ENCODE data around the gene ERCC6L2.

The ERCC6L2 gene

DNA sequence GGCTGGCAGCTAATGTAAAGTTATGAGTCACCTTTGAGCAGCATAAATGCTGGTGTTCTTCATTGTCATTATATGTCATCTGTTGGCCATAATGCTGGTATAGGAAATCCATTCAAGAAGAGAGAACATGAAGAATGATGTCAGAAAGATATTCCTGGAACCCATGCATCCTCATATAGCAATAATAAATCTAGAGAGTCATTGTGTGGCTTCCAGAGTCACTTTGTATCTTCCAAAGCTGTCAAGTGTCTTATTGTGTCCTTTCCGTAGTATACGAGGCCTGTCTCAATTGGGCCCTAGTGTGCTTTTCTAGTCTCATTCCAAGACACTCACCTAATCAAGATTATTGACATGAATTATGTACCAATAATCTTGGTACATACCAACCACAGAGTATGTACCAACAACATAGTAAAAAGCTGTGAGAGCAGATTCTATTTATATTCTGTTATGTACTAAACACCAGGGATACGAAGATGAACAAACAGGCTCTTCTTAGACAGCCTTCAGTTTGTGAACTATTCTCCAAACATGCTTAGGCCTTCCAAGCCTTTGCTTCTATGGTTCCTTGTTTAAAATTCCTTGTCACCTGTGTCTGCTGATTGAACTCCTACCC, 110.1 kb downstream of the ERCC6L2 start:
- no peak for DNase-seq

DNA sequence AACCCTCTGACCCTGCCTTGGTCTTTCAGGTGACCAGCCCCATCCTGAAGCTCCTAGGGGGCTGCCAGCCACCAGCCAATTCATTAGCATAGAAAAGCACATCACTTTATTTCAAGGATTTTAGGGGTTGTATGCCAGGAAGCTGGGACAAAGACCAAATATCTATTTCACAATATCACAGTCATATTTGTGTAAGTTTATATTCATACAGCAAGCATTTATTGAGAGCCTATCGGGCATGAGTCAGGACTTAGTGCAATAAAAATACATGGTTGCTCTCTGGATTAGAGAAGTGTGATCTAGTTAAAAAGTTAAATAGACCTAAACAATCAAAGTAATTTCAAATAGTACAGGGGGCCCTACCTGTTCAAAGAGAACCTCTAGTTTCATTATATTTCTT, 113.8 kb downstream of the ERCC6L2 start:
- DNase-seq: no peak

DNA sequence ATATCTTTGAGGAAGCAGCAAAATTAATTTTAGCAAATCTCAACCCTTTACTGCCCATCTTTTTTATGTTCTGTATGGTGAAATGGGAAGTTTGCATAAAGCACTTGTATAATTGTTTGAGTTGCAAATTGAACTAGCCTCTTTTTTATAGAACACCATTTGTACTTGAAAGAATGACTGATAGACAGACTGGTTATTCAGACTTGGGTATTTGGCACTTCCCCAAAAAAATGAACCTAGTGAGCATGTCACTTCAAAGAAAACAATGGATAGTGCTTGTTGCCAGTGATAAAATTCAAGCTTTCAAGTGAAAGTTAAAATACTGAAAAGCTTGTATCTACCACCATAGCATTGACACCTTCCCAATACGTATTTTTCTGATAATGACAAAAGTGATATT, 115.8 kb downstream of the ERCC6L2 start:
- DNase-seq: no peak

DNA sequence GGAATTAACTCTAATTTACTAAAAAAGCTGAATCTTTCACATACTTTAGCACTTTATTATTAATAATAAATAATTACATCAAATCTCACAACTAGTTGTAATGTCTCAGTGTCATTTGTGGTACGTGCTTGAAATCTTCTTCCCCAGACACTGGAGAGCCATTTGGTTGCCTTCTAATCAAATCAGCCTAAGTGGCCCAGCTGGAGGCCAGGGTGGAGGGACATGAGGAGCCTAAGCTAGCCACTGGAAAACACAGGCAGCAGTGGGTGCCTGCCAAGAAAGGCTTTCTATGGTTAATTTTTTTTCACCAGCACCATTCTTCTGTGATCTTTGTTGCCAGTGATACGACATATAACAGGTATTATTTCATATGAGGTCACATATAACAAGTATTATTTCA, 117.0 kb downstream of the ERCC6L2 start:
- DNase-seq: no peak

DNA sequence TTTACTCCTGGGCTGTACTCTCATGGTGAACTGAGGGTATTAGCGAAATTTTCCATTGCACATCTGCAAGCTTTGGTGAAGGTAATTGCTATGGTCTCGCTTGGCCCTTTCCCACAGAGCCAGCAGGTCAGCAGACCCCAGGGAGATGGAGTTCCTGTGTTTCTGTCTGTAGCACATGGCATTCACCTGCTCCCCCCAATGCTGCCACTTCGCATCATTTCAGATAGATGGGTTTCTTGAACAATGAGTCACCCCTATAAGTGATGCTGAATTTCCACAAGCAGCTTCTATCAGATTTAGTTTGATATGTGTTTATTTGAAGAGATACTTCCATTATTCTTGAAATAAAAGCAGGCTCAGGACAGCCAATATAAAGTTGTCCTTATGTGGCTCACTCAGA, 117.8 kb downstream of the ERCC6L2 start:
- DNase-seq: no peak

DNA sequence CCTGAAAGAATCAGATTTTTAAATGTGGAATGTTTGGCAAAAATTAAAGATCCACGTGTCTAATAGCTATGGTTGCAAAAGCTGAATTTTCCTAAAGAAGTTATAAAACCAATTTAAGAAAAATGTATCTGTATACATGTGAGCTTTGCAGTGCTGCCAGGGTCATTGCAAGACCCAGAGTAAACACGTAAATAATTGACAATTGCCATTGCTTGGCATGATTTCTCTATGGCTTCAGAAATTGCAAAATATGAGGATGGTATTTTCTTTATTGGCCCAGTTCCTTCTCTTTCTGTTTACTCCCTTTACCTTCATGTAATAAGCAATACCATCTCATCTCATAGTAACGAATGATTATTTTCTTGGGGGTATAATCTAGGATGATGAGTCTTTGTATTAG, 123.9 kb downstream of the ERCC6L2 start:
- no peak for DNase-seq

DNA sequence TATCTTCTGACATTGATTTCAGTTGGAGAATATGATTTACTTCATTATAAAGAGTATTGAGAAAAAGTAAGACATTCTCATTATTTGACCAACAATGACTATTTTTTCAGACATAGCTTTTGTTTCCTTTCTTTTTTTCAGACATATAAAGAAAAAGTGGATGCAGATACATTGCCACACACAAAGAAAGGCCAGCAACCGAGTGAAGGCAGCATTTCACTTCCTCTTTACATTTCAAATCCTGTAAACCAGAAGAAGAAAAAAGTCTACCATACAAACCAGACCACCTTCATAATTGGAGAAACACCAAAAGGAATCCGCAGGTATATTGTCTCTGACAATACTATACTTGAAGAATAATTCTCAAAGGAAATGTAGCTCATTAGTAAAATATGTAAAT, 128.9 kb downstream of the ERCC6L2 start:
- DNase-seq: no peak

DNA sequence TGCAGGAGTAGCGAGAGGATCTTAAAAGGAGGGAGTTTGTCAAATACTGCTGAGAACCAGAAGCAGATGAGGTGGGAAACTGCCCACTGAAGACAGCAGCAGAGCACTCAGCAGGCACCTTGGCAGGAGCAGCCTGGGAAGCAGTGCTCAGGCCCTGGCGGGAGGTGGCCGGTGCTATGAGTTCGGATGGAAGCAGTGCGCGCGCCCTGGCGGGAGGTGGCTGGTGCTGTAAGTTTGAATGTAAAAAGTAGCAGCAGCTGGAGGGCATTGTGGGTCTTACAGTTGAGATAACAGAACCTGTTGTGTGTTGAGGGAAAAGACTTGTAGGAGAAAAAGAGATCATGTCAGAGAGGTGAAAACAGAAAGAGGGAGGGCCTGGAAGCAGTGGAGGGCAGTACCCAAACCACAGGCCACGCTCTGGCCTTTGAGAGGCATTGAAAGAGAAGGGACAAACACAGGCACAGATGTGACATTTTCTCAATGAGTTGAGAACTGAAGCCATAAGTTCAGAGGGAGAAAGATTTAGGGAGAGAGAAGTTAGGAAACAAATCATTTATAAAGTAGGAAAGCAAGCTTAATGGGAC, 130.9 kb downstream of the ERCC6L2 start:
- no peak for DNase-seq

DNA sequence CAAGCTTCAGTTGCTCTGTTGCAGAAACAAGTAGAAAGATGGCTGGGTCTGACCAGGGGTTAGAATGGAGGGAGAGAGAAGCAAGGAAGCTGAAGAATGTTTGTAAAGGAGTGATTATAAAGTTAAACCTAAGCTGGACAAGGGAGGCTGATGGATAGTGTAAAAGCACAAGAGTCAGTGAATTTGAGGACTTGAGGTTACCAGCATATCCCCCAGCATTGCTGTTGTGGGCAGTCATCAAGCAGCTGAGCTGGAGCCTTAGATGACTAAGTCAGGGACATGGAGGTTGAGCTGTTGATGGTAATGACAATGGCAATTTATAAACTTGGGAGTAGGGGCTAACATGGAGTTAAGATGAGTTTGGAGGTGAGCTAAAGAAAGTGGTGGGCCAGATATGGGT, 131.5 kb downstream of the ERCC6L2 start:
- no peak for DNase-seq

DNA sequence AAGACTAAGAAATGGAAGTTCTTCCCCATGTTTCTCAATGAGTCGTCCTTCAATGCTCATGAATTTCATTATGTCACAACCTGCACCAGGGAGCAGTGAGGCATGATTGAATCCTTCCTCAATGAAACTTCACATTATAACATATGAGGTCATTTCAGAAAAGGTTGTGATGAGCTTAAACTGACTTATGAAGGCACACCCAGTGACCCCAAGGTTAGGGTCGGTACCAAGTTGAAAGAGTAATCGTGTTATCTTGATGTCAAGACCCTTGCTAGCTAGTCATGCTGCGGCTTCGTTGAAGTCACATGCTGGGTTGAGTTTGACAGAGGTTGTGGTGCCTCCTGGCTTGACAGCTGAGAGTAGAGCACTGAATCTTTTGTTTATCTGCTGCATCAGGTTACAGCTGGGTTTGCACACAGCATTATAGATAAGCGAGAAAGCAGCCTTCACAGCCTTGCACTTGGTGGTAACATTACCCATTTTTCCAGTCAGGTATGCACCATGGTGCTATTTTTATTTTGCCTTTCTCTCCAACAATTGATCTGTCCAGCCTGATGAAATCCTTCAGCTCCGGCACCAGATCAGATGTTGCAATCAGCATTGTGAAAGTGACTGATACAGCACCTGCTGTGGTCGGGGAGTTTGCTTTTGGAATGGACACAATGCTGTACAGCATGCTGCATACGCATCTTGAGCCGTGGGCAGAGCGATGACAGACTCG, 133.2 kb downstream of the ERCC6L2 start:
- DNase-seq: no peak

DNA sequence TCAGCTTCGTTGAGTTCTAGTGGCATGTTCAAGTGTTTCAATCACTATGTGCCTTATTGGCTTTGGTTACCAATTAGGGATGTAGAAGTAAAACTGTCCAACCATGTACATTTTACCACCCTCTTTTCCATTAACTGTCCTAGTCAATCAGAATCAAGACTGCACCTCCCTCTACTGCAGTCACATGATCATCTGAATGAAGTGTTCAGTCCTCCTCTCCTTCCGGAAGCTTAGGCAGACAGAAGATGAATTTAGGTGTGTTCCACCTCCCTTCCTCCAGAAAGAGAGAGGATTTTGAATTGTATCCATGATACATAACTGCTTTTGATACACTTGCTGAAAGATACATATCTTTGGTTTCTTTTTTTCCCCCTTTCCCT, 133.7 kb downstream of the ERCC6L2 start:
- DNase-seq: no peak

DNA sequence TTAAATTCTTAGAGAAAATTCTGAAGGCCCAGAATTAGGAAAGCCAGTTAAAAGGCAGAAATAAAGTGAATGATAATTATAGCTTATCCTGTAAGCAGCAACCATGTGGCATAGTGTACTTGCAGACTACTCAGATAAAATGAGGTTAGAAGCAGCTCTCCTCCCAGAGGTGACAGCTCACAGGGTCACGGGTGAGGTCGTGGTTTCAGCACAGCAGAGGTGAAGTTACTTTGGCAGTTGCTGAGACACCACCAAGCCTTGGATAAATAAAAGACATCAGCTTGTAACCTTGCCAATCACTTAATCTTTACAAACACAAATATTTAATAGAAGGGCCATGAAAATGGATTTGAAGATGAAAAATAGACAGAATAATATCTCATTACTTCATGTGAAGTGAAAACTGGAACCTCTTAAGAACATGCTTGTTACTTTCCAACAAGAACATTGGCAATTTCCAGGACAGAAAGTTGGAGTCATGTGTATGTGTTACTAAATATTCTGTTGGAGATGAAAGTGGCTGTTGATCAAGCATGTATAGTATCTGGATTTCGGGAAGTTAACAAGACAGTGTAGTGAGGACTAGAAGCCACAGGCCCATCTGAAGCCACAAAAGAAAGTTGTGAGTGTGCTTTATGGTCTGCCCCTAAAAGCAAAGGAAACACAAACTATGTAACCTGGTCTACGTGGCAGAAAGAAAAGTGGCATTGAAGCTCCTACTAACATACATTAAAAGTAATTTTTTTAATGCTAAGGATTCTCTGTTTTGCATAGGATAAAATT, 134.4 kb downstream of the ERCC6L2 start:
- DNase-seq: no peak

DNA sequence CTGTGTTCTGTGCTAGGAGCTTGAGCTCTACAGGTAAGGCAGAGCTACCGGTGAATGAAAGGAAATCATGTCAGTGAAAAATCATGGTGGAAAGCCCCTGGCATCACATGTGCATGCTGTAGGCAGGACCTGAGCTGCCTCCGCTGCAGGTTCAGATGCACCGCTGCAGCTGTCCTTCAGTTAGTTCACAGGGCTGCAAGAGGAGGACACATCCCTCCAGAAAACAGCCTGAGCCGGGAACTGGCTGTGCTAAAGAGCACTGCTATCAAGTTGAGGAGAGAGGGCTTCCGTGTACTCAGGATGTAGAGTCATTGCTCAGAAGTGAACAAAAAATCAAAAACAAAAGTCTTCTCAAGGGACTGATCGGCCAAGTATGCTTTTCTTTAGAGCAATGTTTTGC, 138.6 kb downstream of the ERCC6L2 start:
- no peak for DNase-seq

DNA sequence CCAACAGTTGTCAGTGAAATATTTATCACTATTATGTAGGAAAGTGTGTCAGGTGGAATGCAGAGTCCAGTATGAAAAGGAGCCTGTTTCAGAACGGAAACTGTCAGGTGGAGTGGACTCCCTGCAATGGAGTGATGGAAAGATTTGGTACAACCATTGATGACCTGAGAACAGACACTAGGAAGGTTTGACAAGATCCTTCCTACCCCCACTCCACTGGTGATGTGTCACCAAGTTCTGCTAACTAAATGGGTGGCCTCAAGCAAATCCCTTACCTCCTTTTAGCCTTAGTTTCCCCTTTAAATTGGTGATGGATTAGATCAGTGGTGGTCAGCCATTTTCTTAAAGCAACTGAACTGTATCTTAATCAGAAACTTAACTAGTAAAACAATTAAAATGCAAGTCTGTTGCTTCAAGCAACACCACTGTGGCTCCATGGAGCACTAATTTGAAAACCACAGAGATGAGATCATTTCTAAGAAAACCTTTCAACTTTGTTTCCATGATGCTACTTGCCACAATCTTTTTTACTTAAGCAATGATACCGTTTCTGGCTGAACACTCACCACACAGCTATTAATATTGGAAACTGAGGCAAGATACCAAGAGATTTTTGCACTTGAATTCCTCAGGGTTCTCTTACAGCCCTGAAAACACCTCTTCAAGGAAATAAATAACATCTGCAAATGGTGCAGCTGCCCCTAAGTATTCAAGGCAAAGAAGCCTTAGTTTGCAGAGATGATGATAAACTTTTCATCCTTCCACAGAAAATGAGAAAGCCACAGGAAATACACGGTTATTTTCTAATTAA, 140.6 kb downstream of the ERCC6L2 start:
- DNase-seq: no peak

Measured in right forelimb (tissue), 1 donor.